EH (cell line): Measurements from ENCODE around the gene CADM1.
"Not testable (repeated sequence)": the region's sequence is repeated elsewhere in the genome, so short reads cannot be mapped to it uniquely, and the experiment has no call there.

Source experiments
- DNase-seq: peaks from one replicate; pipeline ENCODE4 v3.0.0-alpha.2; 2015; ENCODE audit warnings: low read depth

Gene CADM1

DNA sequence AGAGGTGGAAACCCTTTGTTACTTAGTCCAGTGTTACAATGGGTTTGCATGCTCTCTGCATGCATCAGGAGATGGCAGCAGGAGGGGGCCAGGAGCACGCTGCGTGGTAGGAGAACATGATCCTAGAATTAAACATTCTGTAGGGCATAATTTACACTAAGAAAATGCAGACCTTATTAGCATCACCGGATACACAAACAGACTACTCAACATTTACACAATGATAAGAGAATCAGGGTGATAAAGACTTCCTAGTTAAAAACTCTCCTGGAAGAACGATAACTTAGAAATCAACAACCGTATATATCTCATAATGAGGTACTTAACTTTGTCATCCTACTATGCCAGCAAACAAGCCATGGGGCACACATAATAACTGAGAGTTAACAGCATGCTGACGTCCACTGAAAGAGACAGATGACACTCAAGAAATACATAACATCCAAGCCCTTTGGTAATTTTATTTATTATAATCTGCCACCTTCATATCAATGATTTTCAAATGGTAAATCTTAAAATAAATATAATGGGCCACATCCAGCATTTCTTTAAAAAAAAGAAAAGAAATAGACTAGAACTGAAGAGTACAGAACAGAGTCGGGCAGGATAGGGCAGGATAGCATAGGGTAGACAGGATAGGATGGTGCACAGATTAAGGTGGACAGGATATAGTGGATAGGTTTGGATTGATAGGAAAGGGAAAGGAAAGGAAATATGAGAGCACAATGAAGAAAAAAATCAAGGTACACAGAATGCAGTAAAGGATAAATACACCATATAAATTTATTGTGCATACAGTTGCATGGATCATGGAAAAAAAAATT, 27.5 kb downstream of the CADM1 start:
- no peak for DNase-seq

DNA sequence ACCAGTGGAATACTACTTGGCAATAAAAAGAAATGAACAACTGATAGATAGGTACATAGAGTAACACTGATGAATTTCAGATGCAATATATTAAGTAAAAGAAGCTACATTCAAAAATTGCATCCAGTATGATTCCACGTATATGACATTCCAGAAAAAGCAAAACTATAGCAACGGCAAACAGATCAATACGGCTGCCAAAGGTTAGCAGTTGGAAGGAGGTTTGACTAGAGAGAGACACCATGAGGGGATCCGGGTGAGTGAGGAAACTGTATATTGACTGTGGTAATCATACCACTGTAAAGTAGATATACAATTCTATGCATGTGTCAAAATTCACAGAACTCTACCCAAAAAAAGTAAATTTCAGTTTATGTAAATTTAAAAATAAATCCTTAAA, 28.7 kb downstream of the CADM1 start:
- no peak for DNase-seq

DNA sequence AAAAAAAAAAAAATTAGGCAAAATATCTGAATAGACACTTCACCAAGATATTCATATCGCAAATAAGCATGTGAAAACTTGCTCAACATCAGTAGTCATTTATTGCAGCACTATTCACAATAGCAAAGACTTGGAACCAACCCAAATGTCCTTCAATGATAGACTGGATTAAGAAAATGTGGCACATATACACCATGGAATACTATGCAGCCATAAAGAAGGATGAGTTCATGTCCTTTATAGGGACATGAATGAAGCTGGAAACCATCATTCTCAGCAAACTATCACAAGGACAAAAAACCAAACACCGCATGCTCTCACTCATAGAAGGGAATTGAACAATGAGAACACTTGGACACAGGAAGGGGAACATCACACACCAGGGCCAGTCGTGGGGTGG, 29.9 kb downstream of the CADM1 start:
- DNase-seq: not testable (repeated sequence)

DNA sequence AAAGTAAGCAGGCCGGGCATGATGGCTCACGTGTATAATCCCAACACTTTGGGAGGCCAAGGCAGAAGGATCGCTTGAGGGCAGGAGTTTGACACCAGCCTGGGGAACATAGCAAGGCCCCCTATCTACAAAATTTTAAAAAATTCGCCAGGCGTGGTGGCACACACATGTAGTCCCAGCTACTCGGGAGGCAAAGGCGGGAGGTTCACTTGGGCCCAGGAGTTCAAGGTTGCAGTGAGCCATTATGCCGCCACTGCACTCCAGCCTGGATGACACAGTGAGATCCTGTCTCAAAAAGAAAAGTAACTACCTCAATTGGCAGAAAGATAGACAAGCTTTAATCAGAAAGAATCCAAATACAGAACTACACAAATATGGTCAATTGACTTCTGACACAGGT, 31.0 kb downstream of the CADM1 start:
- no peak for DNase-seq

GRCh38 chr11:115471367-115471766, 32.8 kb downstream of the CADM1 start:
- DNase-seq: peak; percentile 4

DNA sequence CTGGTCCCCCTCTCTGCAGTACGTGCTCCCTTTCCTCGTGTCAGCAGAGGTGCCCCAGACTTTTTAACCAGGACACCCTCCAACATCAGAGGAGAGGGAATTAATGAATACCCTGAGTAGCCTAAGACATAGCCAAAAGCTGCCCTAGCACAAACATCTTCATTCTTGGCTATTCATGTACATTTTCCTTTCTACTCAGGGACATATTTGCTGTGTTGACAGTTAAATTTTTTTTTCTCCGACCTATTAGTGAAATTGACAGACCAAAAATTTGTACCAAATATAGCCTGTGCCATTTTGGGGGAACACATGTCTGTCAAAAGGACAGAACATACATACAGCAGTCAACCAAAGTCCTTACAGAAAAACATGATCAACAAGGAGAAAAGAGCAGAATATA, 33.3 kb downstream of the CADM1 start:
- DNase-seq: no peak

GRCh38 chr11:115469361-115469760, 34.9 kb downstream of the CADM1 start:
- DNase-seq: no peak

GRCh38 chr11:115466122-115466521, 38.1 kb downstream of the CADM1 start:
- peak; percentile 9 for DNase-seq

GRCh38 chr11:115464269-115464668, 39.9 kb downstream of the CADM1 start:
- peak; percentile 76 for DNase-seq

- DNase-seq: no peak
These were observed 40.6 kb downstream of the CADM1 start for GRCh38 chr11:115463606-115464005.

GRCh38 chr11:115462757-115463156, 41.5 kb downstream of the CADM1 start:
- DNase-seq: no peak

- no peak for DNase-seq
These were observed 42.1 kb downstream of the CADM1 start for GRCh38 chr11:115462004-115462541.

DNA sequence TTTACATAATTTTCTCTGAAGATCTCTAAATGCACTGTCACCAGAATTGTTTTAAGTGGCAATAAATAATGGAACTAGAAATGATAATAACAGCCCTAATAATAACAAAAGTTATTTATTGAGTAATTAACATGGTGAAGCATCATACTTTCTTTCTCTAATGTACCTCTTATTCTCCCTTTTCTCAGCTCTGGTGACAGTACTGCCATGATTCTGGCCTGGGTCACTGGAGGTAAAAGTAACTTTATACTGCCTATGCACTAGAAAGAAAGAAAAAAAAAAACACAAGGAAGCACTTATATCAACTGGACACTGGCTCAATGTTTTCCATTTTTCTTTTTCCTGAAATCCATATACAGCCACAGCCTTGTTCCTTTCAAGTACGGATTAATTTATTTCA, 43.7 kb downstream of the CADM1 start:
- no peak for DNase-seq

- peak; percentile 76 for DNase-seq
These were observed 44.7 kb downstream of the CADM1 start for GRCh38 chr11:115459563-115459962.

DNA sequence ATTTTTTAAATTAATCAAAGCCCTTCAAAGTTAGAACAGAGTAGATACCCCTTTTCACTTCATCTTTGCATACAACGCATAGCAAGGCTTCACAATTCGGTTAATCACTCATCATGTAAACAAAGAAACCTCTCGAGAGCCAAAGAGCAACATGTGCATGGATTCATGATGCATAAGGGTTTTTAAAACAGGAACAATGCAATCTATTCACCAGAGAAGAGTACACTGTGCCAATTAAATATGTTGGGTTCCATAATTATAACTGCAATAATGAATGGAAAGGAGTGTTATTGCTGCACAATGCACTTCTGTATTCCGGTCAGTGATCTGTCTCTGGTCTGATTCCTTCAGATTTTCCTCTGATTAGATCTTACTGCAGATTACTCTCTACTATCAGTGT, 45.3 kb downstream of the CADM1 start:
- no peak for DNase-seq

- DNase-seq: peak; percentile 33
These were observed 48.2 kb downstream of the CADM1 start for GRCh38 chr11:115456019-115456418.

- DNase-seq: no peak
These were observed 48.6 kb downstream of the CADM1 start for GRCh38 chr11:115455613-115456012.

DNA sequence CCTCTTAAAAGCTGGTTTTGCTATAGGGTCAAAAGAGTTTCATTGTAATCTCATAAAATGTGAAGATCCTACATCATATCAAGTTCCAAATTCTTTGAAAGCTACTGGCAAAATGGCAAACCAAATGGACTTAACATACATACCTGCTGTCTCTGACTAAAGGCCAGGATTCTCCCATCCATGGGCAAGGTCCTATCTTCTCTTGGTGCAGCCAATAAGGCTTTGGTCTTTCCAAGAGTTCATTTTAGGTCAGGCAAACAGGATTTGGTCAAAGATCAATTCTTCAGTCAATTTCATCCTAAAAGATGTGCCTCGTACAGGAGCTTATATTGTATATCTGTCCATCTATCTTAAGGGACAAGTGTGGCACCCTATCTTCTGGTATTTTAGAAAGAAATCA, 49.7 kb downstream of the CADM1 start:
- no peak for DNase-seq

DNA sequence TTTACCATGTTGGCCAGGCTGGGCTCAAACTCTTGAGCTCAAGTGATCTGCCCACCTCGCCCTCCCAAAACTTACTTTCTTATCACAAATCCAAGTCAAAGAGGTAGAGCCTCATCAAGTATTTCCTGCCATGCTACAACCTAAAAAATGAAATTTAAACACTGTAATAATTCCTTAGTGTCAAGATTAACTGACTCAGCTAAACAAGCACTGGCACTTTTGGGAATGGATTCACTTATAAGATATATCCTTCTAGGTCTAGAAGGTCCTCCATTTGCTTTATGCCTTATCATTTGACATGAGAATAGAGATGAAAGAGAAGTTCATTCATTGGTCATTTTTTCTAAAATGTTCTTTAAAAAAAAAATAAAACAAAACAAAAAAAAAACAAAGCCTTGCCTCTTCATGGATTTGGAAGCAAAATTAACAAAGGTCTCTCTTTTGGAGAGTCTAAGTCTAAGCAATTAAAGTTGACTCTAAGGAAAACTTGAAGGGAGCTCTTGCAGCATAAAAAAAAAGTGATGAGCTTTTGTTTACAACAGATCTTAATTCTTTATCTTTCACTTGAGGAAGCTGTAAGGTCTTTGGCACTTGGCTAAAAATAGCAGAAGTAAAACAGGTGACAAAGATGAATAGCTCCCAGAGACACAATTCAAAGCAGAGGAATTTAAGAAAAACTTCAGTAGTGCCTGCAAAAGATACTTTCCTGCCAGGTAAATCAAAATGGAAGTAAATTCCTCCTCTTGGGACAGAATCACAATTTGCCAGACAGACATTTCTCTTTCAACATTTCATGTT, 50.3 kb downstream of the CADM1 start:
- DNase-seq: no peak

- DNase-seq: no peak
These were observed 52.0 kb downstream of the CADM1 start for GRCh38 chr11:115452241-115452640.

DNA sequence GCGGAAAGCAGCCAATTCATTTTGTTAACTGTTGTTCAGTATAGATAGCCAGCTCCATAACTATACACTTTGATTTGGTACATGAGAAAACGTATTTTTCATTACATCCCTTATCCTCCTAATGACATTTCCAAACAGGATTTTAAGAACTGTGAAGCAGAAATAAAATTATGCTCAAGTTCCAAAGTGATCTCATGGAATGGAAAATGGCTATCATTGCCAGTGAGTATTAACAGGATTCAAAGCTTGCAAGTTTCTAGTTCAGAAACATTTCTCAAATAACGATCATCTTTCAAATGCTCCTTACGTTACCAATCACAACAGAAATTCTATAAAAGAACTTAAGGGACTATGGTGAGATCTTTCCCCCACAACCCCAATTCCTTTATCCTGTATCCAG, 53.7 kb downstream of the CADM1 start:
- no peak for DNase-seq

- no peak for DNase-seq
These were observed 56.8 kb downstream of the CADM1 start for GRCh38 chr11:115447273-115447864.

DNA sequence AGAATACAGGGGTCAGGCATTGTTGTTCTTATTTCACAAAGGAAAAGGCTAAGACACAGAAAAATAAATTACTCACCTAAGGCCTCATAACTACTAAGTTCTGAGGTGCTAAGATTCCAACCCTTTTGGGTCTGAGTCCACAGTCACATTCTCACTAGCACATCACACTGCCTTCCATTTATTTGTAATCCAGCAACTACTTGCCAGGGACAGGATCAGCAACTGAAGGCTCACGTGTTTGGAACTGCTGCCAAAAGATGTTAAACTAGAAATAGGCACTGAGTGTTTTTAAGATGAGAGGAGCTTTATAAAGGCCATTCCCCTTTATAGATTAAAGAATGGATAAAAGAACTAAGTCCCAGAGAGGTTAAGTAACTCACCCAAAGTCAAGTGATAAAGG, 58.0 kb downstream of the CADM1 start:
- no peak for DNase-seq
